ENCODE data around the gene CELF2. TPM values are rescaled to one million over a fixed set of nuclear protein-coding genes. Genes with fewer than 3 reads are reported as not detected.

CELF2 gene
- total RNA-seq, 1 experiment from 2014 or later: 28.7 TPM

DNA sequence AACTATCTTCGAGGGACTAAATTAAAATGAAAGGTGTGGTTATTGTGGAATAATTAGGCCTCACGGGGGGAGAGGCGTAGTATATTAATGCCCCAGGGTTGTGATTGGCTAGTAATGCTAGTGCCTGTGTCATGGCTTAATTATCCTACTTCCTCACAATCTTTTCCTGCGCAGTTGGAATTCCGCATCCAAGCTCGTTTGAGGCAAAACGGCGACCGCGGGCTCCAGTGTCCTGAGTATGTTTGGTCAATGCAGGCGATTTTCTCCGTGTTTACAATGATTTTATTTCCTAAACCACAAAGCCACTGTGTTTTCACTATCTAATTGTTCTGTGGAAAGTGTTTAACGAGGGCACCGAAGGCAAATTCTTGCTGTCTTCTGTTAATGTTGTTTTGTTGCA, 282.9 kb downstream of the CELF2 start:
- H3K4me1 Mint-ChIP-seq: no peaks in the 10 kb centered on the region
- Histone ChIP-seq H3K23me2 (ENCODE audit: insufficient read length, low read depth, low read length, poor library complexity, severe bottlenecking) (no peaks in the 10 kb centered on the region), H3K18ac (ENCODE audit: insufficient read length, low read depth, low read length) (no peak overlapping the region), H2BK20ac (ENCODE audit: low read depth, low read length, poor library complexity, severe bottlenecking) (no peak overlapping the region), H3K79me1 (ENCODE audit: insufficient read depth, low read depth, low read length, poor library complexity, severe bottlenecking) (no peaks in the 10 kb centered on the region), H3K27ac (ENCODE audit: insufficient read length, low read depth, low read length) (no peak overlapping the region), H2AK5ac (ENCODE audit: insufficient read length, low read length) (no peak overlapping the region), H3K9me3 (ENCODE audit: control insufficient read depth, low read depth, low read length) (no peaks in the 10 kb centered on the region), H3K4ac (ENCODE audit: low read depth, low read length) (no peak overlapping the region), H4K20me1 (ENCODE audit: control insufficient read depth, insufficient read depth, insufficient read length) (no peaks in the 10 kb centered on the region), H2BK15ac (ENCODE audit: low read depth, low read length) (no peak overlapping the region), H2BK5ac (ENCODE audit: insufficient read length, low read length) (no peak overlapping the region), H3K9ac (ENCODE audit: extremely low read depth, insufficient read length, low read length) (no peak overlapping the region), H2BK12ac (ENCODE audit: insufficient read length, low read depth, low read length) (no peak overlapping the region), H4K91ac (ENCODE audit: insufficient read length, low read depth, low read length) (no peak overlapping the region), H4K5ac (ENCODE audit: insufficient read length, low read depth, low read length) (no peak overlapping the region), H3K56ac (ENCODE audit: insufficient read length, low read depth, low read length) (no peak overlapping the region), H3K14ac (ENCODE audit: insufficient read depth, low read length) (no peak overlapping the region), H2AFZ (ENCODE audit: low read length) (no peak overlapping the region), H3K79me2 (ENCODE audit: insufficient read depth, low read length) (no peaks in the 10 kb centered on the region), H3T11ph (ENCODE audit: low read length) (no peak overlapping the region), H4K8ac (replicated peaks; ENCODE audit: insufficient read length, low read depth, low read length) (no peak overlapping the region), H3K4me1 (ENCODE audit: insufficient read depth, low read length) (no peaks in the 10 kb centered on the region), H3K23ac (ENCODE audit: insufficient read length, low read depth, low read length) (no peak overlapping the region), H3K4me2 (ENCODE audit: insufficient read depth, insufficient read length, low read length) (no peak overlapping the region), H3K27me3 (ENCODE audit: insufficient read depth, low read length) (no peaks in the 10 kb centered on the region), H2BK120ac (ENCODE audit: low read depth, low read length, poor library complexity, severe bottlenecking) (no peak overlapping the region)
- no peak for DNase-seq
- no CpG with 5 or more reads among the region's 14 CpGs for WGBS (ENCODE audit: extremely low coverage, insufficient read length, low lambda C conversion rate)
- peaks cover 10 to 37% (median 20%) of the 10 kb centered on the region in 3 experiments; a peak in 6 of 7 replicates for H3K36me3 Mint-ChIP-seq (ENCODE audit: insufficient read depth in 1 of 3, low read depth in 3 of 3)
- TF ChIP-seq, protein P1, sequence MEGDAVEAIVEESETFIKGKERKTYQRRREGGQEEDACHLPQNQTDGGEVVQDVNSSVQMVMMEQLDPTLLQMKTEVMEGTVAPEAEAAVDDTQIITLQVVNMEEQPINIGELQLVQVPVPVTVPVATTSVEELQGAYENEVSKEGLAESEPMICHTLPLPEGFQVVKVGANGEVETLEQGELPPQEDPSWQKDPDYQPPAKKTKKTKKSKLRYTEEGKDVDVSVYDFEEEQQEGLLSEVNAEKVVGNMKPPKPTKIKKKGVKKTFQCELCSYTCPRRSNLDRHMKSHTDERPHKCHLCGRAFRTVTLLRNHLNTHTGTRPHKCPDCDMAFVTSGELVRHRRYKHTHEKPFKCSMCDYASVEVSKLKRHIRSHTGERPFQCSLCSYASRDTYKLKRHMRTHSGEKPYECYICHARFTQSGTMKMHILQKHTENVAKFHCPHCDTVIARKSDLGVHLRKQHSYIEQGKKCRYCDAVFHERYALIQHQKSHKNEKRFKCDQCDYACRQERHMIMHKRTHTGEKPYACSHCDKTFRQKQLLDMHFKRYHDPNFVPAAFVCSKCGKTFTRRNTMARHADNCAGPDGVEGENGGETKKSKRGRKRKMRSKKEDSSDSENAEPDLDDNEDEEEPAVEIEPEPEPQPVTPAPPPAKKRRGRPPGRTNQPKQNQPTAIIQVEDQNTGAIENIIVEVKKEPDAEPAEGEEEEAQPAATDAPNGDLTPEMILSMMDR (conservative IDR thresholded peaks at IDR 0.05): no peak
- peak overlapping the region in 1 of 3 experiments; percentile 13; a peak in 2 of 7 replicates for H3K27ac Mint-ChIP-seq
- no peak overlapping the region for H3K4me3 Mint-ChIP-seq
- peaks cover 3 to 4% of the 10 kb centered on the region in 2 experiments; a peak in 1 of 5 replicates for H3K9me3 Mint-ChIP-seq
- no peaks in the 10 kb centered on the region for H3K27me3 Mint-ChIP-seq (ENCODE audit: low read depth)
